WTC11 (cell line): ENCODE results near the gene RCVRN. TPM values are rescaled to one million over a fixed set of nuclear protein-coding genes. Genes with fewer than 3 reads are reported as not detected.

ENCODE experiments used
- ERG ChIP-seq: fragments of 250-450 bp; sonication (Bioruptor Pico); IDR thresholded peaks from 2 replicates; pipeline ENCODE4 v1.8.0; 2021; ENCODE audit warnings: mild to moderate bottlenecking
- JAZF1 ChIP-seq: fragments of 250-450 bp; sonication (Bioruptor Pico); IDR thresholded peaks from 2 replicates; pipeline ENCODE4 v1.9.0; 2021; ENCODE audit warnings: moderate library complexity, mild to moderate bottlenecking, inconsistent platforms
- NR1H2 ChIP-seq: sonication (generic); formaldehyde crosslinking; IDR thresholded peaks from 2 replicates; pipeline ENCODE4 v1.9.0; 2021; ENCODE audit warnings: mild to moderate bottlenecking, moderate library complexity, missing genetic modification reagents
- PREB ChIP-seq: sonication (generic); formaldehyde crosslinking; IDR thresholded peaks from 2 replicates; pipeline ENCODE4 v1.8.1; 2022; ENCODE audit warnings: mild to moderate bottlenecking, missing genetic modification reagents, moderate library complexity, borderline replicate concordance
- RORB ChIP-seq: fragments of 250-450 bp; sonication (Bioruptor Pico); IDR thresholded peaks from 2 replicates; pipeline ENCODE4 v1.9.0; 2021; ENCODE audit warnings: mild to moderate bottlenecking
- SP1 ChIP-seq: sonication (generic); formaldehyde crosslinking; conservative IDR thresholded peaks from 2 replicates; pipeline ENCODE4 v1.8.1; 2022; ENCODE audit warnings: missing genetic modification reagents
- ZNF416 ChIP-seq: fragments of 250-450 bp; sonication (Bioruptor Pico); IDR thresholded peaks from 2 replicates; pipeline ENCODE4 v1.9.0; 2021; ENCODE audit warnings: mild to moderate bottlenecking, inconsistent platforms
- ZNF532 ChIP-seq: fragments of 250-450 bp; sonication (Bioruptor Pico); IDR thresholded peaks from 2 replicates; pipeline ENCODE4 v1.9.0; 2021; ENCODE audit warnings: mild to moderate bottlenecking, borderline replicate concordance
- total RNA-seq: library from RNA; stranded (reverse); gene quantifications from 3 replicates; pipeline ENCODE4 v1.2.3, GENCODE V29; 2021
- TF ChIP-seq, protein P1 (sequence below): fragments of 250-450 bp; sonication (Bioruptor Pico); IDR thresholded peaks from 2 replicates; pipeline ENCODE4 v1.9.0; 2021; ENCODE audit warnings: mild to moderate bottlenecking

RCVRN gene
- total RNA-seq, 1 experiment from 2014 or later, result not detected

DNA sequence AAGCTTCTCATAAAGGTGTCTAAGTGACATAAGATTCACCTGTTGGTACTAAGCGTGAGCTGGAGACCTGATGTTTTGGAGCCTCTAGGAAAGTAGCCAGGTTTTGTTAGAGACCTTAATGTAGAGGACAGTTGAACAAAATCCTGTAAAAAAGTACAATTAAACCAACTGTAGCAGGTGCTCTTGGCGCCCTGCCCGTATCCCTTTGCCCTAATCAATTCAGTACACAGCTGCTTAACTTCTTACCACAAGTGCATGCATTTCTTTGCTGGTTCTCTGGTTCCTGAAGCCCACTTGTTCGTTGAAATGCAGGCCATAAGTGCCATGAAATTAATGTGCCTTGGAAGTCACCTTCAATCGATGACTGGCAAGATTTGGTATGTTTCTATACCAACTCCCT is 54.9 kb downstream of the RCVRN start (continued):
- TF ChIP-seq ZNF532 (CRISPR knock-in tag), result no peak
- TF ChIP-seq ERG (CRISPR knock-in tag), result no peak
- TF ChIP-seq, protein P1, sequence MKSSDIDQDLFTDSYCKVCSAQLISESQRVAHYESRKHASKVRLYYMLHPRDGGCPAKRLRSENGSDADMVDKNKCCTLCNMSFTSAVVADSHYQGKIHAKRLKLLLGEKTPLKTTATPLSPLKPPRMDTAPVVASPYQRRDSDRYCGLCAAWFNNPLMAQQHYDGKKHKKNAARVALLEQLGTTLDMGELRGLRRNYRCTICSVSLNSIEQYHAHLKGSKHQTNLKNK, result no peak
- no peak for TF ChIP-seq ZNF416 (CRISPR knock-in tag)
- TF ChIP-seq SP1 (CRISPR knock-in tag), result no peak
- no peak for TF ChIP-seq NR1H2 (CRISPR knock-in tag)
- no peak for TF ChIP-seq JAZF1 (CRISPR knock-in tag)
- TF ChIP-seq RORB (CRISPR knock-in tag), result no peak
- no peak for TF ChIP-seq PREB

Other genes with a start within 250 kb of the RCVRN start
- gene DHRS7C, start 113.7 kb downstream of the RCVRN start, total RNA-seq, result not detected in 3 replicates
- gene GSG1L2, start 83.2 kb downstream of the RCVRN start, total RNA-seq, result not detected in 3 replicates
- not detected in 3 replicates for gene GLP2R, start 79.3 kb downstream of the RCVRN start, total RNA-seq